ACHN (cell line): ENCODE data around the gene EFNA2.

Experiments used
- DNase-seq: peaks from one replicate; pipeline ENCODE4 v3.0.0-alpha.2; 2015
- in situ Hi-C: cut with HindIII; loops from 2 replicates; pipeline ENCODE4 v1.10.0; 2017; ENCODE audit warnings: low sequenced_read_pairs, low pct_ligation_motif_present, low pct_unique_long_range_greater_than_20kb

Gene EFNA2

GRCh38 chr19:1278713-1279660 lies 6.7 kb upstream of the EFNA2 start:
- in situ Hi-C loops, result no loop called here
- no peak for DNase-seq

GRCh38 chr19:1279782-1280341 lies 5.8 kb upstream of the EFNA2 start:
- in situ Hi-C loops, result no loop called here
- DNase-seq, result peak; percentile 77

GRCh38 chr19:1280636-1281568 lies 4.8 kb upstream of the EFNA2 start:
- no peak for DNase-seq
- in situ Hi-C loops, result no loop called here

GRCh38 chr19:1281569-1282287 lies 3.9 kb upstream of the EFNA2 start:
- DNase-seq, result no peak
- in situ Hi-C loops, result no loop called here

- no peak for DNase-seq
- in situ Hi-C loops, result no loop called here
Observed at GRCh38 chr19:1282588-1283206, 3.0 kb upstream of the EFNA2 start.

GRCh38 chr19:1283207-1283916 lies 2.3 kb upstream of the EFNA2 start:
- DNase-seq, result no peak
- in situ Hi-C loops, result no loop called here

GRCh38 chr19:1283917-1284292 lies 1.8 kb upstream of the EFNA2 start:
- in situ Hi-C loops, result no loop called here
- no peak for DNase-seq

GRCh38 chr19:1284293-1284978 lies 1.2 kb upstream of the EFNA2 start:
- no peak for DNase-seq
- in situ Hi-C loops, result no loop called here

- in situ Hi-C loops, result no loop called here
- DNase-seq, result no peak
Observed at GRCh38 chr19:1284979-1285736, 515 bp upstream of the EFNA2 start.

GRCh38 chr19:1286487-1287353 lies 1.0 kb downstream of the EFNA2 start:
- in situ Hi-C loops, result no loop called here
- DNase-seq, result no peak

GRCh38 chr19:1287354-1288225 lies 1.9 kb downstream of the EFNA2 start:
- in situ Hi-C loops, result no loop called here
- no peak for DNase-seq

GRCh38 chr19:1288226-1288612 lies 2.5 kb downstream of the EFNA2 start:
- no peak for DNase-seq
- in situ Hi-C loops, result no loop called here

- in situ Hi-C loops, result no loop called here
- DNase-seq, result no peak
Observed at GRCh38 chr19:1288833-1289685, 3.4 kb downstream of the EFNA2 start.

- DNase-seq, result no peak
- in situ Hi-C loops, result no loop called here
Observed at GRCh38 chr19:1289686-1290025, 4.0 kb downstream of the EFNA2 start.
